ENCODE results near the gene ZC3H7B. TPM values are rescaled to one million over a fixed set of nuclear protein-coding genes. Genes with fewer than 3 reads are reported as not detected.

The ZC3H7B gene
- total and polyA plus RNA-seq, 2 donors from 2014 or later = 28.3 to 68.6 TPM

DNA sequence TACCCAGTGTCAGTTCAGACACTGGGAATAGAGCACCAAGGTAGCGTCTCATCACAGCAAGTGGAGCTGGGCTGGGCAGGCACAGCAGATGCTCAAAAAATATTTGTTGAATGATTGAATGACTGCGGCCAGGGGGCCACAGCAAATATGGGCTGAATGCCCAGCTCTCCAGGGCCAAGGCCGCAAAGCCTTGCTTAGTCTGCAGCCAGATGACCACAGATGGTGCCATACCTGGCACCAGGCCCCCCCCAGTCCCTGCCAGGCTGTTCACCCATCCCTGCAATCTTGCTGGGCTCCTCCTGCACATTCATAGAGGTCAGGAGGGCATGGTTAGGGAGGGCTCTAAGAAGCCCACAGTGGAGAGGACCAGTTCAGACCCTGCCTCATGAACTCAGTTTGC, 32.9 kb downstream of the ZC3H7B start:
- Histone ChIP-seq H3K9me3 (ENCODE audit: control insufficient read depth in 2 of 3, insufficient read depth in 1 of 3, low read length in 3 of 3) (no peaks in the 10 kb centered on the region), H3K27ac (ENCODE audit: low read depth in 2 of 2, low read length in 2 of 2) (no peak overlapping the region), H3K4me1 (ENCODE audit: control insufficient read depth in 2 of 3, insufficient read depth in 2 of 3, low read depth in 1 of 3, low read length in 3 of 3) (no peaks in the 10 kb centered on the region), H3K36me3 (ENCODE audit: control insufficient read depth in 2 of 3, insufficient read depth in 3 of 3, low read length in 3 of 3) (peaks cover 2 to 49% (median 16%) of the 10 kb centered on the region in 3 donors), H3K27me3 (ENCODE audit: control insufficient read depth, insufficient read depth, low read length) (no peaks in the 10 kb centered on the region), H3K4me3 (ENCODE audit: low read length in 3 of 3) (no peak overlapping the region), H3K9ac (ENCODE audit: low read length in 3 of 3) (no peak overlapping the region)
- TF ChIP-seq, protein P1, sequence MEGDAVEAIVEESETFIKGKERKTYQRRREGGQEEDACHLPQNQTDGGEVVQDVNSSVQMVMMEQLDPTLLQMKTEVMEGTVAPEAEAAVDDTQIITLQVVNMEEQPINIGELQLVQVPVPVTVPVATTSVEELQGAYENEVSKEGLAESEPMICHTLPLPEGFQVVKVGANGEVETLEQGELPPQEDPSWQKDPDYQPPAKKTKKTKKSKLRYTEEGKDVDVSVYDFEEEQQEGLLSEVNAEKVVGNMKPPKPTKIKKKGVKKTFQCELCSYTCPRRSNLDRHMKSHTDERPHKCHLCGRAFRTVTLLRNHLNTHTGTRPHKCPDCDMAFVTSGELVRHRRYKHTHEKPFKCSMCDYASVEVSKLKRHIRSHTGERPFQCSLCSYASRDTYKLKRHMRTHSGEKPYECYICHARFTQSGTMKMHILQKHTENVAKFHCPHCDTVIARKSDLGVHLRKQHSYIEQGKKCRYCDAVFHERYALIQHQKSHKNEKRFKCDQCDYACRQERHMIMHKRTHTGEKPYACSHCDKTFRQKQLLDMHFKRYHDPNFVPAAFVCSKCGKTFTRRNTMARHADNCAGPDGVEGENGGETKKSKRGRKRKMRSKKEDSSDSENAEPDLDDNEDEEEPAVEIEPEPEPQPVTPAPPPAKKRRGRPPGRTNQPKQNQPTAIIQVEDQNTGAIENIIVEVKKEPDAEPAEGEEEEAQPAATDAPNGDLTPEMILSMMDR (IDR thresholded peaks at IDR 0.05; ENCODE audit: borderline replicate concordance, extremely low read depth, insufficient read depth) = no peak
- DNase-seq (no peak), FAIRE-seq (no peak)
- intact Hi-C loops (cut with DNase I) = no loop called here

GRCh38 chr22:41334951-41335635, 33.8 kb downstream of the ZC3H7B start:
- FAIRE-seq = no peak
- no peak overlapping the region for H3K9ac ChIP-seq (ENCODE audit: low read length in 3 of 3)
- H3K4me1 ChIP-seq (ENCODE audit: control insufficient read depth in 2 of 3, insufficient read depth in 2 of 3, low read depth in 1 of 3, low read length in 3 of 3) = no peaks in the 10 kb centered on the region
- DNase-seq = no peak
- H3K27me3 ChIP-seq (ENCODE audit: control insufficient read depth, insufficient read depth, low read length) = no peaks in the 10 kb centered on the region
- TF ChIP-seq, protein P1 (IDR thresholded peaks at IDR 0.05; ENCODE audit: borderline replicate concordance, extremely low read depth, insufficient read depth) = no peak
- no peak overlapping the region for H3K4me3 ChIP-seq (ENCODE audit: low read length in 3 of 3)
- H3K9me3 ChIP-seq (ENCODE audit: control insufficient read depth in 2 of 3, insufficient read depth in 1 of 3, low read length in 3 of 3) = no peaks in the 10 kb centered on the region
- intact Hi-C loops (cut with DNase I) = no loop called here
- H3K27ac ChIP-seq (ENCODE audit: low read depth in 2 of 2, low read length in 2 of 2) = no peak overlapping the region
- H3K36me3 ChIP-seq (ENCODE audit: control insufficient read depth in 2 of 3, insufficient read depth in 3 of 3, low read length in 3 of 3) = peaks cover 2 to 46% (median 12%) of the 10 kb centered on the region in 3 donors

DNA sequence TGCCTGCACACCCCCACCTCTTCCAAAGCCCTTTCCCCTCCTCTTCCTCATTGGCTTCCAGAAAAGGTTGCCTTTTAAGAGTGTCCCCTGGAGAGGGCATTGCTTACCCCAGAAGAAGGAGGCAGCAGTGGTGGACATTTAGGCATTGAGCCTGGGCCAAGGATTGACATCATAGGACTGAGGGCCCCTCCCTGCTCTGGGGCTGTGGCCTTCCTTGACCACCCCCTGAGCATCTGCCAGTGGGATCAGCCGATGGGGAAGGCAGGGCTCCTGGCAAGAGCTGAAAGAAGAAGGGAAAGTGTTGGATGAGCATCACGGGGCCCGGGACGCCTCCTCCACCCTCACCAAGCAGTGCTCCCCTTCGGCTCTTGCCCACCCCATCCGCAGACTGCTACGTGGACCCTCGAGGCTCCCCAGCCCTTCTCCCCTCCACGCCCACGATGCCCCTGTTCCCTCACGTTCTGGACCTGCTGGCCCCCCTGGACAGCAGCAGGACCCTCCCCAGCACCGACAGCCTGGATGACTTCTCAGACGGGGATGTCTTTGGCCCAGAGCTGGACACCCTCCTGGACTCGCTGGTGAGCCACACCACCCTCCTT, 37.4 kb downstream of the ZC3H7B start:
- H3K4me1 ChIP-seq (ENCODE audit: control insufficient read depth in 2 of 3, insufficient read depth in 2 of 3, low read depth in 1 of 3, low read length in 3 of 3) = peaks cover 0 to 5% (median 0%) of the 10 kb centered on the region in 3 donors
- intact Hi-C loops (cut with DNase I) = no loop called here
- H3K36me3 ChIP-seq (ENCODE audit: control insufficient read depth in 2 of 3, insufficient read depth in 3 of 3, low read length in 3 of 3) = peaks cover 0 to 28% (median 7%) of the 10 kb centered on the region in 3 donors
- no peak overlapping the region for H3K9ac ChIP-seq (ENCODE audit: low read length in 3 of 3)
- TF ChIP-seq, protein P1 (IDR thresholded peaks at IDR 0.05; ENCODE audit: borderline replicate concordance, extremely low read depth, insufficient read depth) = no peak
- no peaks in the 10 kb centered on the region for H3K27me3 ChIP-seq (ENCODE audit: control insufficient read depth, insufficient read depth, low read length)
- FAIRE-seq = no peak
- no peak for DNase-seq
- no peak overlapping the region for H3K27ac ChIP-seq (ENCODE audit: low read depth in 2 of 2, low read length in 2 of 2)
- H3K4me3 ChIP-seq (ENCODE audit: low read length in 3 of 3) = no peak overlapping the region
- no peaks in the 10 kb centered on the region for H3K9me3 ChIP-seq (ENCODE audit: control insufficient read depth in 2 of 3, insufficient read depth in 1 of 3, low read length in 3 of 3)
